GM06990 (cell line): ENCODE results near the gene ATP6V1G2.

Experiments used
- DNase-seq: peaks from one replicate; pipeline ENCODE4 v3.0.0-alpha.2; 2011; ENCODE audit not compliant: insufficient read length; ENCODE audit errors: extremely low read depth
- H3K27me3 ChIP-seq: replicated peaks from 2 replicates; pipeline ENCODE4 v1.6.0; 2011; ENCODE audit warnings: low read length; ENCODE audit not compliant: control insufficient read depth, insufficient read depth
- H3K36me3 ChIP-seq: 2 replicates; pipeline ENCODE4 v1.5.1; 2011; ENCODE audit warnings: low read length; ENCODE audit not compliant: control insufficient read depth, insufficient read depth
- H3K4me3 ChIP-seq: replicated peaks from 2 replicates; pipeline ENCODE4 v1.5.1; 2011; ENCODE audit warnings: low read depth, mild to moderate bottlenecking, control low read depth, low read length
- TF ChIP-seq, protein P1 (sequence below): IDR thresholded peaks from 2 replicates; pipeline ENCODE4 v1.5.1; 2011; ENCODE audit warnings: low read length, control low read depth, mild to moderate bottlenecking, inconsistent platforms; ENCODE audit not compliant: insufficient read depth, poor library complexity, severe bottlenecking

The ATP6V1G2 gene

GRCh38 chr6:31546958-31547726 lies 734 bp upstream of the ATP6V1G2 start, which contains the start of gene NFKBIL1:
NFKBIL1 (plus strand) TSS chr6:31547608; CDS start chr6:31547695, 87 bp downstream.
- no peaks in the 10 kb centered on the region for H3K36me3 ChIP-seq
- H3K4me3 ChIP-seq = peak within 1 kb of the TSS; percentile 53
- TF ChIP-seq, protein P1, sequence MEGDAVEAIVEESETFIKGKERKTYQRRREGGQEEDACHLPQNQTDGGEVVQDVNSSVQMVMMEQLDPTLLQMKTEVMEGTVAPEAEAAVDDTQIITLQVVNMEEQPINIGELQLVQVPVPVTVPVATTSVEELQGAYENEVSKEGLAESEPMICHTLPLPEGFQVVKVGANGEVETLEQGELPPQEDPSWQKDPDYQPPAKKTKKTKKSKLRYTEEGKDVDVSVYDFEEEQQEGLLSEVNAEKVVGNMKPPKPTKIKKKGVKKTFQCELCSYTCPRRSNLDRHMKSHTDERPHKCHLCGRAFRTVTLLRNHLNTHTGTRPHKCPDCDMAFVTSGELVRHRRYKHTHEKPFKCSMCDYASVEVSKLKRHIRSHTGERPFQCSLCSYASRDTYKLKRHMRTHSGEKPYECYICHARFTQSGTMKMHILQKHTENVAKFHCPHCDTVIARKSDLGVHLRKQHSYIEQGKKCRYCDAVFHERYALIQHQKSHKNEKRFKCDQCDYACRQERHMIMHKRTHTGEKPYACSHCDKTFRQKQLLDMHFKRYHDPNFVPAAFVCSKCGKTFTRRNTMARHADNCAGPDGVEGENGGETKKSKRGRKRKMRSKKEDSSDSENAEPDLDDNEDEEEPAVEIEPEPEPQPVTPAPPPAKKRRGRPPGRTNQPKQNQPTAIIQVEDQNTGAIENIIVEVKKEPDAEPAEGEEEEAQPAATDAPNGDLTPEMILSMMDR = no peak
- peak; percentile 92 for DNase-seq
- no peaks in the 10 kb centered on the region for H3K27me3 ChIP-seq

- DNase-seq = no peak
- TF ChIP-seq, protein P1 = no peak
- Histone ChIP-seq H3K27me3 (no peaks in the 10 kb centered on the region), H3K4me3 (no peak overlapping the region), H3K36me3 (no peaks in the 10 kb centered on the region)
Measured at GRCh38 chr6:31545291-31545690, 1.1 kb downstream of the ATP6V1G2 start.

GRCh38 chr6:31544676-31545075 lies 1.7 kb downstream of the ATP6V1G2 start:
- H3K4me3 ChIP-seq = no peak overlapping the region

DNA sequence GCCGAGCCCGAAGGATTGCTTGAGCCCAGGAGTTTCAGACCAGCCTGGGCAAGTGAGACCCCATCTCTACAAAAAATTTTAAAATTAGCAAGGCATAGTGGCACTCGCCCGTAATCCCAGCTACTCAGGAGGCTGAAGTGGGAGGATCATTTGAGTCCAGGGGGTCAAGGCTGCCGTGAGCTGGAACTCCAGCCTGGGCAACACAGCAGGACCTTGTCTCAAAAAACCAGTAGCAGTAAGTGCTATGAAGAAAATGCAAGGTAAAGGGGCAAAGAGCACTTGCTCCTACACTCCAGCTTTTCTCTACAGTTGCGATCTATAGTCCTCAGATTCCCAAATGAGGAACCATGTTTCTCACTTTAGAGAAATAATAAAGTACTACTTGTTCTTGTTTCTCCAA lies 2.8 kb downstream of the ATP6V1G2 start:
- TF ChIP-seq, protein P1 = no peak
- Histone ChIP-seq H3K36me3 (peaks cover 8% of the 10 kb centered on the region), H3K27me3 (no peaks in the 10 kb centered on the region), H3K4me3 (no peak overlapping the region)
- no peak for DNase-seq

More at GRCh38 chr6:31544676-31545075, 1.7 kb downstream of the ATP6V1G2 start:
- peaks cover 6% of the 10 kb centered on the region for H3K36me3 ChIP-seq
- no peak for DNase-seq
- H3K27me3 ChIP-seq = no peaks in the 10 kb centered on the region
- TF ChIP-seq, protein P1 = no peak

DNA sequence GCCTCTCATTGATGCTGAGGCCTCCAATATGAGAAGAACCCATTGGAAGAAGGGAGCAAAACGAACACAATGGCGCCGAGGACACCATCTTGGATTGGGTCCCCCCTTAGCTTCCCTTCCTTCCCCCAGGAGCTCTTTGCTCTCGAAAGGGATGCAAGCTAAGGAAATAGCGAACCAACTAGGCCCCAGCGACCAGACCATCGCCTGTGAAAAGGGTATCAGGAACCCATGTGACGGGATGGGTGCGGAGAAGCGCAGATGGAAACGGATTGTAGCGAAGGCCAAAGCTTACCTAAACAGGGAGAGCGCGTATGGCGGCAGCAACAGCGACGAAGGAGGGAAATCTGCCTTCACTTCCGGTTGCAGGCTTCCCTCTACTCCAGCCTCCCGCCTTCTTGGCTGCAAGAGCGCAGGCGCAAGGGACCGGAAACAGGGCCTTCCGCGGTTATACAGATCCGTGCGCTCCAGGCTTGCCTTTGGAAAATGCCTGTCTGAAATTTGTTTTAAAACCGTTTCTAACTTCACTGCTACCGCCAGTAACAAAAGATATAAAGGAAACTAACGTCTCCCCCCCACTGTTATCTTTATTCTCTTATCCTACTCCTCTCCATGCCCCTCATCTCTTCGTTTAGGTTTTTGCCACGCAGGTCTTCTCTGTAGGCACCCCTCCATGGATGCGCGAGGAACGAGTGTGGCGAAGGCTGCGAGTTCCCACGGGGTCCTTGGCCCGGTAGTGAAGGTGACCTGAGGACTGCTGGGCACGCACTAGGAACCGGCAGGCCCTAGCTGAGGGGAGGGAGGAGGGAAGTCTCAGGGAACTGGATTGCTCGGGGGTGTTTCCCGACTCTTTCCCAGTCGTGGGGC lies 4.5 kb downstream of the ATP6V1G2 start, which contains the start of gene DDX39B:
TSS of gene DDX39B (minus strand) at position 346 of the 864 bp plus-strand sequence. CDS start 1,471 bp downstream, outside the sequence.
- Histone ChIP-seq H3K27me3 (no peaks in the 10 kb centered on the region), H3K36me3 (peaks cover 16% of the 10 kb centered on the region), H3K4me3 (peak within 1 kb of the TSS; percentile 95)
- DNase-seq = peak; percentile 93
- TF ChIP-seq, protein P1 = no peak
